ENCODE measurements around the gene BPI.

The BPI gene

GRCh38 chr20:38324159-38324558, 20.2 kb downstream of the BPI start:
- DNase-seq (ENCODE audit: low spot score) (no peak), ATAC-seq (ENCODE audit: low read depth) (no peak)
- TF ChIP-seq, protein P1, sequence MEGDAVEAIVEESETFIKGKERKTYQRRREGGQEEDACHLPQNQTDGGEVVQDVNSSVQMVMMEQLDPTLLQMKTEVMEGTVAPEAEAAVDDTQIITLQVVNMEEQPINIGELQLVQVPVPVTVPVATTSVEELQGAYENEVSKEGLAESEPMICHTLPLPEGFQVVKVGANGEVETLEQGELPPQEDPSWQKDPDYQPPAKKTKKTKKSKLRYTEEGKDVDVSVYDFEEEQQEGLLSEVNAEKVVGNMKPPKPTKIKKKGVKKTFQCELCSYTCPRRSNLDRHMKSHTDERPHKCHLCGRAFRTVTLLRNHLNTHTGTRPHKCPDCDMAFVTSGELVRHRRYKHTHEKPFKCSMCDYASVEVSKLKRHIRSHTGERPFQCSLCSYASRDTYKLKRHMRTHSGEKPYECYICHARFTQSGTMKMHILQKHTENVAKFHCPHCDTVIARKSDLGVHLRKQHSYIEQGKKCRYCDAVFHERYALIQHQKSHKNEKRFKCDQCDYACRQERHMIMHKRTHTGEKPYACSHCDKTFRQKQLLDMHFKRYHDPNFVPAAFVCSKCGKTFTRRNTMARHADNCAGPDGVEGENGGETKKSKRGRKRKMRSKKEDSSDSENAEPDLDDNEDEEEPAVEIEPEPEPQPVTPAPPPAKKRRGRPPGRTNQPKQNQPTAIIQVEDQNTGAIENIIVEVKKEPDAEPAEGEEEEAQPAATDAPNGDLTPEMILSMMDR (IDR thresholded peaks at IDR 0.05; ENCODE audit: poor library complexity, severe bottlenecking), result no peak
- Histone ChIP-seq H3K27ac (ENCODE audit: poor library complexity, severe bottlenecking) (no peak overlapping the region), H3K4me3 (ENCODE audit: severe bottlenecking) (no peak overlapping the region), H3K4me1 (ENCODE audit: insufficient read depth, poor library complexity, severe bottlenecking) (no peaks in the 10 kb centered on the region), H3K9me3 (ENCODE audit: severe bottlenecking) (no peaks in the 10 kb centered on the region), H3K27me3 (ENCODE audit: insufficient read depth, poor library complexity, severe bottlenecking) (no peaks in the 10 kb centered on the region), H3K36me3 (ENCODE audit: low read depth) (no peaks in the 10 kb centered on the region)

GRCh38 chr20:38325167-38325566, 21.2 kb downstream of the BPI start:
- no peak overlapping the region for H3K4me3 ChIP-seq (ENCODE audit: severe bottlenecking)
- no peaks in the 10 kb centered on the region for H3K4me1 ChIP-seq (ENCODE audit: insufficient read depth, poor library complexity, severe bottlenecking)
- ATAC-seq (ENCODE audit: low read depth) (no peak), DNase-seq (ENCODE audit: low spot score) (no peak)
- H3K27ac ChIP-seq (ENCODE audit: poor library complexity, severe bottlenecking), result no peak overlapping the region
- H3K9me3 ChIP-seq (ENCODE audit: severe bottlenecking), result no peaks in the 10 kb centered on the region
- TF ChIP-seq, protein P1 (IDR thresholded peaks at IDR 0.05; ENCODE audit: poor library complexity, severe bottlenecking), result no peak
- H3K27me3 ChIP-seq (ENCODE audit: insufficient read depth, poor library complexity, severe bottlenecking), result no peaks in the 10 kb centered on the region
- H3K36me3 ChIP-seq (ENCODE audit: low read depth), result no peaks in the 10 kb centered on the region

GRCh38 chr20:38325905-38326304, 21.9 kb downstream of the BPI start:
- Histone ChIP-seq H3K4me1 (ENCODE audit: insufficient read depth, poor library complexity, severe bottlenecking) (no peaks in the 10 kb centered on the region), H3K36me3 (ENCODE audit: low read depth) (no peaks in the 10 kb centered on the region), H3K27me3 (ENCODE audit: insufficient read depth, poor library complexity, severe bottlenecking) (no peaks in the 10 kb centered on the region), H3K4me3 (ENCODE audit: severe bottlenecking) (no peak overlapping the region), H3K9me3 (ENCODE audit: severe bottlenecking) (no peaks in the 10 kb centered on the region), H3K27ac (ENCODE audit: poor library complexity, severe bottlenecking) (no peak overlapping the region)
- DNase-seq (ENCODE audit: low spot score) (no peak), ATAC-seq (ENCODE audit: low read depth) (no peak)
- TF ChIP-seq, protein P1 (IDR thresholded peaks at IDR 0.05; ENCODE audit: poor library complexity, severe bottlenecking), result no peak

DNA sequence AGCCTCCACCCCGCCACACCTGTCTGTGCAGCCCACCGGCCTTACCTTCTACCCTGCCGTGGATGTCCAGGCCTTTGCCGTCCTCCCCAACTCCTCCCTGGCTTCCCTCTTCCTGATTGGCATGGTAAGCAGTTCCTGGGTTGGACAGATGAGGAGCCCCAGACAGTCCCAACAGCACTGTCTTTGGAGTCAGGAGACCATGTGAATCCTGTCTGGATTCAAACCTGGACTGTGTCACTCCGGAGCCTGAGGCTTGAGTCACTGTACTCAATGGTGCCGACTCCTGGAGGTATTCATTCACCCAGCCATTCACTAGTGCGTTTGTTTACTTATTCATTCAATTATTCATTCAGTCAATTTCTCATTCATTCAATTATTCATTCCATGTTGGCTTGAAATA, 22.4 kb downstream of the BPI start:
- Histone ChIP-seq H3K27me3 (ENCODE audit: insufficient read depth, poor library complexity, severe bottlenecking) (no peaks in the 10 kb centered on the region), H3K36me3 (ENCODE audit: low read depth) (no peaks in the 10 kb centered on the region), H3K27ac (ENCODE audit: poor library complexity, severe bottlenecking) (no peak overlapping the region), H3K4me1 (ENCODE audit: insufficient read depth, poor library complexity, severe bottlenecking) (no peaks in the 10 kb centered on the region), H3K9me3 (ENCODE audit: severe bottlenecking) (no peaks in the 10 kb centered on the region), H3K4me3 (ENCODE audit: severe bottlenecking) (no peak overlapping the region)
- no peak for DNase-seq (ENCODE audit: low spot score)
- no peak for ATAC-seq (ENCODE audit: low read depth)
- TF ChIP-seq, protein P1 (IDR thresholded peaks at IDR 0.05; ENCODE audit: poor library complexity, severe bottlenecking), result no peak

DNA sequence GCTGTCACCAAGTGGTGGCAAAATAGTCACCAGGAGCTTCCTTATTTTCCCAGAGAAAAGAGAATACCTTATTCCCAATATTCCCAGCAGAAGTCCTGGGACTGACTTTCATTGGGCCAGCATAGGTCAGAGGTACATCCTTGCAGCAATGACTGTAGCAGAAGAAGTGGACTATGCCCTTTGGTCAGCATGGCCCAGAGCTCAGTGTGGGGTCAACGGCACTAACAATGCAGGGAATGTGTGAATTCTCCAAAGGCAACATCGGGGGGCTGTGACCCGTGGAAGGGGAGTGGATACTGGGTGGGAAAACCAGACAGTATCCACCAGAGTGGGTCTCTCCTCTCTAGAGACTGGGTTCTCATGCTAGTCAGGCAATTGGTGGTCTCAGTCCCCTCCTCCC, 26.7 kb downstream of the BPI start:
- no peaks in the 10 kb centered on the region for H3K27me3 ChIP-seq (ENCODE audit: insufficient read depth, poor library complexity, severe bottlenecking)
- TF ChIP-seq, protein P1 (IDR thresholded peaks at IDR 0.05; ENCODE audit: poor library complexity, severe bottlenecking), result no peak
- no peak for DNase-seq (ENCODE audit: low spot score)
- H3K27ac ChIP-seq (ENCODE audit: poor library complexity, severe bottlenecking), result no peak overlapping the region
- H3K36me3 ChIP-seq (ENCODE audit: low read depth), result no peaks in the 10 kb centered on the region
- H3K4me3 ChIP-seq (ENCODE audit: severe bottlenecking), result no peak overlapping the region
- H3K4me1 ChIP-seq (ENCODE audit: insufficient read depth, poor library complexity, severe bottlenecking), result no peaks in the 10 kb centered on the region
- ATAC-seq (ENCODE audit: low read depth), result no peak
- no peaks in the 10 kb centered on the region for H3K9me3 ChIP-seq (ENCODE audit: severe bottlenecking)
